ENCODE measurements around the gene SLC4A5.

- TF ChIP-seq CTCF (IDR thresholded peaks at IDR 0.05), result no peak
- no peak for TF ChIP-seq POLR2AphosphoS5 (IDR thresholded peaks at IDR 0.05; ENCODE audit: insufficient read depth in 1 of 2, low read depth in 1 of 2)
Measured at GRCh38 chr2:74260495-74260894, 82.7 kb downstream of the SLC4A5 start.
